ENCODE measurements around the gene CROCC2. TPM values are rescaled to one million over a fixed set of nuclear protein-coding genes. Genes with fewer than 3 reads are reported as not detected.

Gene CROCC2
- total and polyA plus RNA-seq, 8 donors = 0.03 to 4.9 TPM; not detected in 6

- DNase-seq = no peak
- 40 to 75% (median 68%) methylated on average over 2 of the region's 2 CpGs for WGBS, 5 donors
- Histone ChIP-seq H3K4me1 (peaks cover 0 to 12% (median 5%) of the 10 kb centered on the region in 4 donors), H3K9me3 (no peaks in the 10 kb centered on the region), H3K27ac (no peak overlapping the region), H3K27me3 (no peaks in the 10 kb centered on the region), H3K4me3 (no peak overlapping the region), H3K36me3 (no peaks in the 10 kb centered on the region)
- intact Hi-C loops (cut with DNase I; ENCODE audit: low total_unique reads) = no loop called here
- TF ChIP-seq CTCF (IDR thresholded peaks at IDR 0.05) (no peak), POLR2AphosphoS5 (IDR thresholded peaks at IDR 0.05) (no peak), POLR2A (IDR thresholded peaks at IDR 0.05) (no peak), EP300 (IDR thresholded peaks at IDR 0.05) (no peak)
Observed at GRCh38 chr2:240861547-240861946, 44.6 kb upstream of the CROCC2 start.

GRCh38 chr2:240864475-240864874 is 41.7 kb upstream of the CROCC2 start:
- DNase-seq = no peak
- H3K27ac ChIP-seq = no peak overlapping the region
- intact Hi-C loops (cut with DNase I; ENCODE audit: low total_unique reads) = no loop called here
- no peaks in the 10 kb centered on the region for H3K36me3 ChIP-seq
- no peaks in the 10 kb centered on the region for H3K4me1 ChIP-seq
- WGBS, 5 donors = 58 to 70% (median 61%) methylated on average over 3 of the region's 3 CpGs
- TF ChIP-seq CTCF (IDR thresholded peaks at IDR 0.05) (no peak), EP300 (IDR thresholded peaks at IDR 0.05) (no peak), POLR2A (IDR thresholded peaks at IDR 0.05) (no peak), POLR2AphosphoS5 (IDR thresholded peaks at IDR 0.05) (no peak)
- H3K4me3 ChIP-seq = no peak overlapping the region
- H3K9me3 ChIP-seq = no peaks in the 10 kb centered on the region
- peaks cover 0 to 11% (median 0%) of the 10 kb centered on the region in 3 donors for H3K27me3 ChIP-seq

GRCh38 chr2:240865391-240865790 is 40.7 kb upstream of the CROCC2 start:
- intact Hi-C loops (cut with DNase I; ENCODE audit: low total_unique reads) = no loop called here
- H3K27me3 ChIP-seq = peaks cover 0 to 15% (median 0%) of the 10 kb centered on the region in 3 donors
- TF ChIP-seq CTCF (IDR thresholded peaks at IDR 0.05) = no peak
- no peak for TF ChIP-seq POLR2A (IDR thresholded peaks at IDR 0.05)
- TF ChIP-seq POLR2AphosphoS5 (IDR thresholded peaks at IDR 0.05) = no peak
- no peak for TF ChIP-seq EP300 (IDR thresholded peaks at IDR 0.05)
- no peak for DNase-seq
- H3K36me3 ChIP-seq = no peaks in the 10 kb centered on the region
- 75 to 87% (median 78%) methylated on average over 5 of the region's 5 CpGs for WGBS, 5 donors
- no peak overlapping the region for H3K4me3 ChIP-seq
- no peaks in the 10 kb centered on the region for H3K9me3 ChIP-seq
- no peak overlapping the region for H3K27ac ChIP-seq
- no peaks in the 10 kb centered on the region for H3K4me1 ChIP-seq

- intact Hi-C loops (cut with DNase I; ENCODE audit: low total_unique reads) = no loop called here
- H3K4me3 ChIP-seq = no peak within 1 kb of the TSS
- WGBS, 5 donors = 61 to 76% (median 71%) methylated on average over 16 to 21 of the region's 21 CpGs
Observed at GRCh38 chr2:240868286-240869108, 37.6 kb upstream of the CROCC2 start, which contains the start of gene AGXT. TSS of gene AGXT (plus strand) at chr2:240868824. CDS start at chr2:240868866, 42 bp downstream.

More at GRCh38 chr2:240868286-240869108, 37.6 kb upstream of the CROCC2 start, which contains the start of gene AGXT:
- Histone ChIP-seq H3K27me3 (peaks cover 0 to 15% (median 0%) of the 10 kb centered on the region in 3 donors), H3K27ac (no peak within 1 kb of the TSS), H3K36me3 (no peaks in the 10 kb centered on the region), H3K4me1 (no peaks in the 10 kb centered on the region), H3K9me3 (no peaks in the 10 kb centered on the region)
- no peak for DNase-seq
- no peak for TF ChIP-seq POLR2A (IDR thresholded peaks at IDR 0.05)
- no peak for TF ChIP-seq EP300 (IDR thresholded peaks at IDR 0.05)
- no peak for TF ChIP-seq CTCF (IDR thresholded peaks at IDR 0.05)
- TF ChIP-seq POLR2AphosphoS5 (IDR thresholded peaks at IDR 0.05) = no peak
